Activated T-cell treated with anti-CD3 and anti-CD28 coated beads for 24 hours (primary cell): ENCODE results near the gene KIF26B.

Source experiments
- DNase-seq: peaks from one replicate; pipeline ENCODE4 v3.0.0-alpha.2; 2020; ENCODE audit warnings: low read depth

The KIF26B gene

GRCh38 chr1:245132771-245133170, 22.0 kb upstream of the KIF26B start:
- no peak for DNase-seq

GRCh38 chr1:245133995-245134715, 20.6 kb upstream of the KIF26B start:
- no peak for DNase-seq

GRCh38 chr1:245142171-245142798, 12.5 kb upstream of the KIF26B start:
- DNase-seq = no peak

- no peak for DNase-seq
Measured at GRCh38 chr1:245142976-245143375, 11.8 kb upstream of the KIF26B start.

- no peak for DNase-seq
Measured at GRCh38 chr1:245143849-245144248, 10.9 kb upstream of the KIF26B start.

- no peak for DNase-seq
Measured at GRCh38 chr1:245148069-245148468, 6.7 kb upstream of the KIF26B start.

GRCh38 chr1:245148861-245149260, 5.9 kb upstream of the KIF26B start:
- DNase-seq = no peak

- peak; percentile 60 for DNase-seq
Measured at GRCh38 chr1:245153081-245153551, 1.7 kb upstream of the KIF26B start.

GRCh38 chr1:245153552-245154428, 995 bp upstream of the KIF26B start:
- DNase-seq = no peak

- DNase-seq = no peak
Measured at GRCh38 chr1:245155272-245156040, 671 bp downstream of the KIF26B start.

GRCh38 chr1:245156041-245156735, 1.4 kb downstream of the KIF26B start:
- peak; percentile 76 for DNase-seq

GRCh38 chr1:245156736-245157505, 2.1 kb downstream of the KIF26B start:
- DNase-seq = no peak

GRCh38 chr1:245158913-245159312, 4.1 kb downstream of the KIF26B start:
- DNase-seq = no peak

- DNase-seq = no peak
Measured at GRCh38 chr1:245160288-245160687, 5.5 kb downstream of the KIF26B start.

- no peak for DNase-seq
Measured at GRCh38 chr1:245160741-245161400, 6.1 kb downstream of the KIF26B start.

- no peak for DNase-seq
Measured at GRCh38 chr1:245161866-245162265, 7.1 kb downstream of the KIF26B start.

- no peak for DNase-seq
Measured at GRCh38 chr1:245166471-245166885, 11.7 kb downstream of the KIF26B start.

GRCh38 chr1:245168086-245168485, 13.3 kb downstream of the KIF26B start:
- no peak for DNase-seq

GRCh38 chr1:245168906-245169305, 14.1 kb downstream of the KIF26B start:
- no peak for DNase-seq

GRCh38 chr1:245169376-245169775, 14.6 kb downstream of the KIF26B start:
- DNase-seq = no peak
